Esophagus (tissue), 2 donors: ENCODE measurements around the gene MOGAT3. TPM values are rescaled to one million over a fixed set of nuclear protein-coding genes. Genes with fewer than 3 reads are reported as not detected.
A peak's percentile ranks its signal among the peaks of the same experiment; 100 is the strongest.

Experiments
- H3K27ac ChIP-seq, 2 donors: one replicate each; pipeline ENCODE4 v1.5.1; 2013; ENCODE audit warnings: low read depth in 2 of 2, mild to moderate bottlenecking in 2 of 2, inconsistent platforms in 1 of 2, low read length in 1 of 2, moderate library complexity in 1 of 2
- H3K27me3 ChIP-seq, 2 donors: one replicate each; pipeline ENCODE4 v1.6.1; 2013; ENCODE audit warnings: low read length in 2 of 2, control low read depth in 1 of 2, mild to moderate bottlenecking in 1 of 2; ENCODE audit not compliant: insufficient read depth in 2 of 2, control insufficient read depth in 1 of 2
- H3K36me3 ChIP-seq, 2 donors: one replicate each; pipeline ENCODE4 v1.6.1; 2013; ENCODE audit warnings: low read length in 1 of 2; ENCODE audit not compliant: control insufficient read depth in 2 of 2, insufficient read depth in 2 of 2
- H3K4me1 ChIP-seq, 2 donors: one replicate each; pipeline ENCODE4 v1.6.1; 2013; ENCODE audit warnings: low read length in 1 of 2; ENCODE audit not compliant: control insufficient read depth in 2 of 2, insufficient read depth in 2 of 2
- H3K4me3 ChIP-seq, 2 donors: one replicate each; pipeline ENCODE4 v1.5.1; 2013; ENCODE audit warnings: low read length in 2 of 2, mild to moderate bottlenecking in 2 of 2, low read depth in 1 of 2, moderate library complexity in 1 of 2
- H3K9me3 ChIP-seq, 2 donors: one replicate each; pipeline ENCODE4 v1.6.1; 2013; ENCODE audit warnings: mild to moderate bottlenecking in 2 of 2, low read depth in 1 of 2, low read length in 1 of 2, moderate library complexity in 1 of 2; ENCODE audit not compliant: control insufficient read depth in 2 of 2, insufficient read depth in 1 of 2
- WGBS, 2 donors: extraction: QIAGEN DNeasy Blood & Tissue Kit; methylation state at CpG; one replicate each; pipeline ENCODE4 v1.1.7; 2013; 5-methylcytosine and 5-hydroxymethylcytosine counted together
- polyA plus RNA-seq, 2 donors: library from polyadenylated mRNA; stranded (reverse); fragments of 200-250 nt; gene quantifications; one replicate each; pipeline ENCODE4 v1.2.3, GENCODE V29; 2013
- donor health status: healthy with polysubstance abuse.
- donor health status: Bipolar disorder and iron deficiency.

MOGAT3 gene
- polyA plus RNA-seq, 2 donors: not detected

DNA sequence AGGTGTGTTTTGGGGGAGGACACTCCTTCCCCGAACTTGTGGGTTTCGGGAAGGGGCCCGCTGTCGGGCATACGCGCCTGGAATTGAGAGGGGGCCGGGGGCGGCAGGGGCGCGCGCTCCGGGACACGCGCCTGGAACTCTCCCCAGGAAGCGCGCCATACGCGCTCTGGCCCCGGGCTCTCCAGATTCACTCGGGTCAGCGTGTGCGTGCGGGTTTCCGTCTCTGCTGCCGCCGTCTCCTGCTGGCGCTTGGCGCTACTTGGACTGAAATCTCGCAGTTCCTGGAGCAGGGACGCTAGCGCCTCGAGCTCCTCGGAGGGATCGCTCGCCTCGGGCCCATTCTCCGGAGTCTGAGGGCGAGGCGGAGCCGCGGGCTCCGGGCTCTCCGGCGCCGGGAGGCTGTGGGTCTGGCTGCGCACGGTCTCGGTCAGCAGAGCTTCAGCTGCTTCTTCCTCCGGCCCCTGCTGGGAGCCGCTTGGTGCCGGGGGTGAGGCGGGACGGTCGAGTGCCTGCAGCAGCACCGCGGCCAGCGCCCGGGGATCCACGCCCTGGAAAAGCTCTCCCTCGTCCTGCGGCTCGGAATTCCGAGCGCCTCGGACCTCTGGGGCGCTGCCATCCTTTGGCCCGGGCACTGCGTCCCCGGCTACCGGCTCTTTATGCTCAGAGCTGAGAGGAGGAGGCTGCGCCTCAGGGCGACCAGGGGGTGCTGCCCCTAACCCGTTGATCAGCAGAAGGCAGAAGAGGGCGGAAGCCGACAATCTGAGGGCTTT, 36.6 kb downstream of the MOGAT3 start:
- Histone ChIP-seq H3K27ac (no peak overlapping the region), H3K27me3 (peaks cover 0 to 12% of the 10 kb centered on the region in 2 donors), H3K4me1 (peaks cover 24 to 25% of the 10 kb centered on the region in 2 donors), H3K4me3 (peak overlapping the region in 1 of 2 donors; percentile 42), H3K36me3 (peaks cover 2 to 4% of the 10 kb centered on the region in 2 donors), H3K9me3 (no peaks in the 10 kb centered on the region)
- WGBS, 2 donors: 2% methylated on average over 65 to 75 of the region's 75 CpGs

DNA sequence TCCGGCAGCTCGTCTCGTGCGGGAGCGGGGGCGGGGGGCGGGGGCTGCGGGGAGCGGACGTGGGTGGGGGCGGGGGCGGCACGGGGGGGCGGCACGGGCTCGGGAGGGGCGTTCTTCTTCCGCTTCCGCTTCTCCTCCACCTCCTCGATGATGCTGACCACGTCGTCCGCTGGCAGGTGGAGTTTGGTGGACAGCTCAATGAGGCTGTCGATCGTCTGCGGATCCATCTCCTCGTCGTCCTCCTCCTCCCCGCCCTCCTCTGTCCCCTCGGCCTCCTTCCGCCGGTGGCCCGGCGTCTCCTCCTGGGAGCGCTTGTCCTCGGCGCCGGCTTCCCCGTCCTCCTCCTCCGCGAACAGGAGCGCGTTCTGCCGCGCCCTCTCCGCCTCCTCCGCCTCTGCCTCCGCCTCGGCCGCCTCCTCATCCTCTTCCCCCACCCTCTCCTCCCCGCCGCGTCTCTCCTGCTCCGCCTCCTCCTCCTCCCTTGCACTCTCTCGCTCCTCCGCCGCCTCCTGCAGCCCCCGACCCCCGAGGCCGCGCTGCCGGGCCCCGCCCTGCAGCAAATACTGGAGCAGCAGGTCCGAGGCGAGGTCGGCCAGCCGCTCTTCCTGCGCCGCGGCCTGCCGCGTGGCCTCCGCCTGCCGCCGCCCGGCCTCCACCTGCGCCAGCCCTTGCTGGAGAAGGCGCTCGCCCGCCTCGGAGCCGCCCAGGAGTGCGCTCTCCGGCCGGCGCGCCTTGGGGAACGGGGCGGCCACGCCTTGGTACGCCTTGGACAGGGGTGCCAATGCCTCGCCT, 37.4 kb downstream of the MOGAT3 start:
- peak overlapping the region; percentile 30 to 42 for H3K4me3 ChIP-seq
- WGBS, 2 donors: 1% methylated on average over 70 to 92 of the region's 92 CpGs
- peaks cover 0 to 9% of the 10 kb centered on the region in 2 donors for H3K27me3 ChIP-seq
- no peaks in the 10 kb centered on the region for H3K9me3 ChIP-seq
- peaks cover 24 to 25% of the 10 kb centered on the region in 2 donors for H3K4me1 ChIP-seq
- H3K36me3 ChIP-seq: peaks cover 4 to 10% of the 10 kb centered on the region in 2 donors
- no peak overlapping the region for H3K27ac ChIP-seq

DNA sequence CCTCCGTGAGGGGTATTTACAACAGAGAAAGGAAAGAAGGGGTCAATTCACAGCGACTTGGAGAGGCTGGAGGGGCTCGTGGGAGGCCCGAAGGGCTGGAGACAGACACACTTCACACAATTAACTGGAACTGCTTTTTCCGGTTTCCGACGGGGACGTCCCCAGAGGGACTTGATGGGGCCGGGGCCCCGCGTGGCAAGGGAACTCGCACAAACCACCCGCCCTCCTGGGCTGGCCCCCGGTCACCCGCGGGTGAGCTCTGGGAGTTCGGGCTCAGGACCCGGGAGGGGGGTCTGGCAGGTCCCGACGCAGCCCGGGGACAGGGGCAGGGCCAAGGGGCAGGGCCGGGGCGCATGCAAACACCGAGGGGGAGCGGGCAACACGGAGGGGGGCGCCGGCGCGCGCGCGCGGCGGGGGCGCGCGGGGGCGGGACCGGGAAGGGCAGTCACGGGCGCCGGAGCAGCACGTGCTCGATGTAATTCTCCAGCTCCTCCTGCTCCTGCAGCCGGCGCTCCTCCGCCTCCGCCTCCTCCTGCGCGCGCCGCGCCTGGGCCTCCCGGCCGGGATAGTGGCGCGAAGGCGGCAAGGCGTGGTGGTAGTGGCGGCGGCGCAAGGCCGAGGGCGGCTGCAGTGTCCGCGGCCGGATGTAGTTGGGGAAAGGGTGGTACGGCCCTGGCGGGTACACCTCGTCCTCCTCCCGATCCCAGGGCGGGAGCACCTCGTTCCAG, 38.1 kb downstream of the MOGAT3 start:
- Histone ChIP-seq H3K4me1 (peaks cover 24 to 25% of the 10 kb centered on the region in 2 donors), H3K27ac (no peak overlapping the region), H3K36me3 (peaks cover 7 to 13% of the 10 kb centered on the region in 2 donors), H3K9me3 (no peaks in the 10 kb centered on the region), H3K4me3 (peak overlapping the region; percentile 30 to 42), H3K27me3 (peaks cover 0 to 9% of the 10 kb centered on the region in 2 donors)
- 2 to 4% methylated on average over 32 to 73 of the region's 74 CpGs for WGBS, 2 donors

DNA sequence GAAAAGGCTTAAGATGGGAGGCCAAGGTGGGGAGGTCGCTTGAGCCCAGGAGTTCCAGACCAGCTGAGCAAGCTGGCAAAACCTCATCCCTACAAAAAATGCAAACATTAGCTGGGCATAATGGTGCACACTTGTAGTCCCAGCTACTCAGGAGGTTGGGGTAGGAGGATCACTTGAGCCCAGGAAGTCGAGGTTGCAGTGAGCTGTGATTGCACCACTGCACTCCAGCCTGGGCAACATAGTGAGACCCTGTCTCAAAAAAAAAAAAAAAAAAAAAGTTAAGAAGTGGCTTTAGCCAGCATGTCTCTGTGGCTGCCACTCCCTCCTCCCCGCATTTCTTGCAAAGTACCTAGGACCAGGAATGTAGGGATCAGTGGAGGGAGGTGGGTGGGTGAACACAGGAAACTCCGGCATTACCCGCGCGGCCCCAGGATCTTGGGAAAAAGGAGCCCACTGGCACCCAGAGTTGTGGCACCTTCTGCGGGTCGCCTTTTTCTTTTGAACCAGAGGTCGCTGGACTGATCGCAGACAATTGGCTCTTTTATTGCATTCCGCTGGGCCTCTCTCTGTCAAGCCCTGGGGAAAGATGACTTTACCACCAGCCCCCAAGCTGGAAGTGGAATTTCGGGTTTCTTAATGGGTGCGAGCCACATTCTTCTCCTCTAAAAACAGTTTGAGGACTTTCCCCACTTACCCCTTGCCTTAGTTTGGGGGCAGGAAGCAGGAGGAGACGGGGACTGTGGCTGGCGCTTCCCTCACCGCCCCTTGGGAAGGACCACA, 39.0 kb downstream of the MOGAT3 start:
- Histone ChIP-seq H3K4me1 (peaks cover 24 to 25% of the 10 kb centered on the region in 2 donors), H3K4me3 (no peak overlapping the region), H3K27me3 (peaks cover 0 to 4% of the 10 kb centered on the region in 2 donors), H3K9me3 (no peaks in the 10 kb centered on the region), H3K27ac (no peak overlapping the region), H3K36me3 (peaks cover 7 to 17% of the 10 kb centered on the region in 2 donors)
- 81 to 82% methylated on average over 17 of the region's 17 CpGs for WGBS, 2 donors

DNA sequence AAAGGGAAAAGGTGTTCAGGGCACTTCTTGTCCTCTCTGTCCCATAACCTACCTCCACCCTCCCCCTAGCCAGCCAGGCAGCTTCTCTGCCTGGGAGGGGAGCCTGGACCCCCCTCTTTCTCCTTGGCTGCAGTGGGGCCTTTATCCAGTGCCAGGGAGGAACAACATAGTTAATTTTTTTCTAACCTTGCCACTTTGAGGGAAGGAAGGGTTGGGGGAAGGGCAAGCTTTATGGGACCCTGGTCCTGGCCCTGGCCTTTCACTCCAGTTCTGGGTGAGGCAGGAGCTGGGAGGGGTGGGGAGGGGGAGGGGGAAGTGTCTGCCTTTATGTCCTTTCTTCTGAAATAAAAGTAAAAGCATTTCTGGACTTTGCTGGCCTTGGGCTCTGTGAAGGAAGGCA, 39.9 kb downstream of the MOGAT3 start:
- Histone ChIP-seq H3K36me3 (peaks cover 7 to 17% of the 10 kb centered on the region in 2 donors), H3K27me3 (peaks cover 0 to 2% of the 10 kb centered on the region in 2 donors)

DNA sequence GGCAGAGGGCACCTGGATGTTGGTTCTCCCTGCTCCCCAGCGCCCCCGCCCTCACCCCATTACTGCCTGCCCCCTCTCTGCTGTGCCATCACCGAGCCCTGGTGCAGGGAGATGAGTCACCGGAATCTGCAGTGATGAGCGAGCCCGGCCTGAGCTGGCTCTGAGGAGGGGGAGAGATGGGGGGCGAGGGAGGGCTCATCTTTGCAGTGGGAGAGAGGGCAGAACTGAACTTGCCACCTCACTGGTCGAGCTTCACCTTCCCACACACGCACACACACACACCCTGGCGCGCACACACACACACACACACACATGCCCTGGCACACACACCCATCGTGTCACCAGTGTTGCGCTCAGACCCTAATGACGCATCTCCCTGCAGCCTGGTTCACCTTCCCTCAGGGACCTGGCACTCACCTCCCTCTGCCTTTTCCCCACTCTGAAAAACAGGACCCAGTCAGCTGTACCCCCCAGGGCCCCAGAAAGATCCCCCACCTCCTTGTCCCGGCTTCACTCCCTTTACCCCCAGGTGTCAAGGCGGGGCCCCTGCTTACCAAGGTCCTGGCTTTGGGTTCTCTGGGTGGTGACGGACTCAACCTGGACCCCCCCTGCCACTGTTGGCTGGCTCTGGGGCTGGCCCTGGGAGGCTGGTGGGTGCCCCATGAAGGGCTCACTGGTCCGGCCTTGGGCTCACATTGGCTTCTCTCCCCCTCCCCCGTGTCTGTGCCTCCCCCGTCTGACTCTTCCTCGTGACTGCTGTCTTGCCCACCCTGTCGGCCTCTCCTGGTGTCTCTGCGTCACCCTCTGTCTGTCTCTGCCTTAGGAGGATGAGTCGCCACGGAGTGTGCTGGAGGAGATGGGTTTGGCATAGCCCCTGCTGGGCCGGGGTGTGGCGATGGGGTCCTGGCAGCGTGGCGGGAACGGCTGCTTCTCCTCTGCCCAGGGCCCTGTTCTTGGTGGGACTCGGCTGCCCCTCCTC, 40.9 kb downstream of the MOGAT3 start:
- Histone ChIP-seq H3K9me3 (no peaks in the 10 kb centered on the region), H3K4me1 (peaks cover 19% of the 10 kb centered on the region in 2 donors), H3K4me3 (no peak overlapping the region), H3K27me3 (no peaks in the 10 kb centered on the region), H3K36me3 (peaks cover 7 to 17% of the 10 kb centered on the region in 2 donors), H3K27ac (no peak overlapping the region)
- WGBS, 2 donors: 72 to 79% methylated on average over 31 of the region's 31 CpGs

More for the DNA sequence above, 39.9 kb downstream of the MOGAT3 start:
- Histone ChIP-seq H3K4me3 (no peak overlapping the region), H3K27ac (no peak overlapping the region), H3K9me3 (no peaks in the 10 kb centered on the region), H3K4me1 (peaks cover 22 to 23% of the 10 kb centered on the region in 2 donors)

DNA sequence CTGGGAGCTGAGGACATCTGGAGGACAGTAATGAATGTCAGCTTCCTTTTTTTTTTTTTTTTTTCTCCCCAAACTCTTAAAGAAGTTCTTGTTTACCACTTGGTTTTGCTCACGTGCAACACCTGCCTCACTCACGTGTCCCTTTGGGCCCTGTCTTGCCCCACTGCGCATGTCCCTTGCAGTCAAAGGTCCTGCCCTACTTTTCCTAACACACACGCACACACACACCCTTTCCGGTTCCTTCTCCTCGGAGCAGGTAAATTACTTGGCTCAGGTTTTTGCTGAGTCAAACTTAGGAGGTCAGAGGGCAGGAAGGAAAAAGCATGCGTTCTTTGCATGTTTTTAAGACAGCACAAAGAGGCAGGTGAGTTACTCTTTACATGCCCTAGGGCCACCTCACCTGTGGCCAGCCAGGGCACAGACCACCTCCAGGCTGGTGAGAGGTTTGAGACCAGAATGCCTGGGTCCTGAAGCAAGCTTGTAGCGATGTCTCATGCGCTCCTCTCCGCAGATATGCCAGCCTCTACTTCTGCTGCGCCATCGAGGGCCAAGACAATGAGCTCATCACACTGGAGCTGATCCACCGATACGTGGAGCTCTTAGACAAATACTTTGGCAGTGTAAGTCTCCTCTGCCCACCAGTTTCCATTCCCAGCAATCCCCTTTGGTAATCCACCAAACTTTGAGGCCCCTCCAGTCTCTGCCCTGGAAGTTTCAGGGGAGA, 43.8 kb downstream of the MOGAT3 start:
- H3K36me3 ChIP-seq: peaks cover 7 to 17% of the 10 kb centered on the region in 2 donors
- peaks cover 0 to 4% of the 10 kb centered on the region in 2 donors for H3K4me1 ChIP-seq

DNA sequence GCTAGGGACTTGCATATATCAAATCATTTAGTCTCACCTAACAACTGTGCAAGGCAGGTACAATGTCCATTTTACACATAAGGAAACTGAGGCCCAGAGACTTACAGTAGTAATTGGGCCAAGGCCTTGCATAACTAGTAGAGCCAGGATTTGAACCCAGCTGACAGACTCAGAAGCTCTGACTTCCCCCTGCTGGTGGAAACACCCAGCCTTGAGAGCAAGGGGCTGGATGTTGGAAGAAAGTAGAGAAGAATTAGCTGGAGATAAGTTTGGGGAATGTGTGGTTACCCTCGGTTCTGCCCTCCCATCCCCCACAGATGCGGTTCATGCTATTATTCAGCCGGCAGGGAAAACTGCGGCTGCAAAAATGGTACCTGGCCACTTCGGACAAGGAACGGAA, 44.6 kb downstream of the MOGAT3 start:
- Histone ChIP-seq H3K4me1 (peaks cover 0 to 4% of the 10 kb centered on the region in 2 donors), H3K36me3 (peaks cover 7 to 17% of the 10 kb centered on the region in 2 donors), H3K27me3 (no peaks in the 10 kb centered on the region), H3K4me3 (no peak overlapping the region), H3K9me3 (no peaks in the 10 kb centered on the region), H3K27ac (no peak overlapping the region)
- WGBS, 2 donors: 80 to 85% methylated on average over 6 of the region's 6 CpGs

More for the DNA sequence above, 43.8 kb downstream of the MOGAT3 start:
- no peak overlapping the region for H3K4me3 ChIP-seq
- WGBS, 2 donors: 81 to 86% methylated on average over 14 of the region's 14 CpGs
- H3K27ac ChIP-seq: no peak overlapping the region
- no peaks in the 10 kb centered on the region for H3K9me3 ChIP-seq
- no peaks in the 10 kb centered on the region for H3K27me3 ChIP-seq
